SK-N-SH (cell line): ENCODE results near the gene ZBTB17.

ENCODE experiments used
- CTCF ChIP-seq: fragments of 200-600 bp; sonication (generic); IDR thresholded peaks from 2 replicates; pipeline ENCODE4 v1.6.1; 2017; ENCODE audit warnings: antibody characterized with exemption, mild to moderate bottlenecking, moderate library complexity
- EP300 ChIP-seq, 2 experiments: IDR thresholded peaks; 2 replicates each; pipeline versions ENCODE4 v1.4.0 to v1.6.1; 2012; ENCODE audit warnings: borderline replicate concordance in 1 of 2, low read depth in 1 of 2, low read length in 1 of 2
- FOSL2 ChIP-seq: IDR thresholded peaks from 2 replicates; pipeline ENCODE4 v1.4.0; 2012; ENCODE audit warnings: low read depth, mild to moderate bottlenecking, moderate library complexity, borderline replicate concordance
- FOXJ3 ChIP-seq: sonication (generic); formaldehyde crosslinking; IDR thresholded peaks from 2 replicates; pipeline ENCODE4 v1.5.1; 2020; ENCODE audit warnings: mild to moderate bottlenecking, missing genetic modification reagents
- POLR2AphosphoS5 ChIP-seq: IDR thresholded peaks from 2 replicates; pipeline ENCODE4 v1.6.1; 2012; ENCODE audit warnings: low read depth, low read length
- RXRA ChIP-seq: IDR thresholded peaks from 2 replicates; pipeline ENCODE4 v1.4.0; 2012; ENCODE audit warnings: low read depth, mild to moderate bottlenecking, borderline replicate concordance
- SIN3A ChIP-seq: IDR thresholded peaks from 2 replicates; pipeline ENCODE4 v1.6.1; 2012; ENCODE audit warnings: low read depth, mild to moderate bottlenecking, low read length, moderate library complexity, borderline replicate concordance
- SMC3 ChIP-seq: IDR thresholded peaks from 2 replicates; pipeline ENCODE4 v1.6.1; 2012; ENCODE audit warnings: low read depth, low read length, improper control_type of control experiment

- TF ChIP-seq CTCF: no peak
- TF ChIP-seq SMC3: no peak
- no peak for TF ChIP-seq SIN3A
- no peak for TF ChIP-seq FOXJ3 (CRISPR knock-in tag)
- TF ChIP-seq FOSL2: no peak
- TF ChIP-seq POLR2AphosphoS5: no peak
- no peak for TF ChIP-seq RXRA
- no peak for TF ChIP-seq EP300 (IDR thresholded peaks at IDR 0.05; ENCODE audit: borderline replicate concordance in 1 of 2, low read depth in 1 of 2, low read length in 1 of 2)
Observed at GRCh38 chr1:15950302-15950701, 25.6 kb downstream of the ZBTB17 start.
